Panc1 (cell line): ENCODE results near the gene PRRT1B. TPM values are rescaled to one million over a fixed set of nuclear protein-coding genes. Genes with fewer than 3 reads are reported as not detected.
A peak's percentile ranks its signal among the peaks of the same experiment; 100 is the strongest.

Source experiments
- ATAC-seq: fragments of 200-7000 bp; cut with Tn5 transposase; 2 replicates; pipeline ENCODE4 v1.9.1; 2020; ENCODE audit warnings: mild to moderate bottlenecking, moderate library complexity
- Bru-seq: library from RNA; stranded (reverse); fragments of 400-500 nt; gene quantifications from one replicate; lab custom pipeline; 2021; lab: Mats Ljungman, UMichigan
- BruChase-seq, 2 experiments: library from RNA; stranded (reverse); fragments of 400-500 nt; gene quantifications; one replicate each; lab custom pipeline; 2021; lab: Mats Ljungman, UMichigan
- BruUV-seq: library from RNA; stranded (reverse); fragments of 400-500 nt; replicated peaks from 2 replicates; lab custom pipeline; 2021; lab: Mats Ljungman, UMichigan
- CTCF ChIA-PET: fragments of 300-600 bp; sonication (Branson Sonifier 250); formaldehyde crosslinking; loops from one replicate; lab custom pipeline; 2022; ENCODE audit warnings: antibody characterized with exemption; lab: Charles Lee
- POLR2A ChIA-PET: fragments of 300-600 bp; sonication (Branson Sonifier 250); formaldehyde crosslinking; loops from one replicate; lab custom pipeline; 2022; ENCODE audit warnings: antibody characterized with exemption; lab: Charles Lee
- DNase-seq: peaks from one replicate; pipeline ENCODE4 v3.0.0-alpha.2; 2010; ENCODE audit warnings: low read depth, low spot score
- H3K27ac ChIP-seq: 2 replicates; pipeline ENCODE4 v1.5.1; 2011; ENCODE audit warnings: mild to moderate bottlenecking, low read length, inconsistent platforms
- H3K27me3 ChIP-seq: fragments of 200-500 bp; sonication (Bioruptor generic); 2 replicates; pipeline ENCODE4 v1.6.0; 2014; ENCODE audit warnings: low read length, inconsistent platforms; ENCODE audit not compliant: control insufficient read depth, insufficient read depth
- H3K36me3 ChIP-seq: fragments of 200-500 bp; sonication (Bioruptor generic); 2 replicates; pipeline ENCODE4 v1.5.1; 2014; ENCODE audit warnings: inconsistent platforms, mild to moderate bottlenecking, low read length, moderate library complexity; ENCODE audit not compliant: control insufficient read depth, insufficient read depth
- H3K4me1 ChIP-seq: 2 replicates; pipeline ENCODE4 v1.5.1; 2011; ENCODE audit warnings: inconsistent platforms, mild to moderate bottlenecking, low read length, moderate library complexity; ENCODE audit not compliant: control insufficient read depth, insufficient read depth
- H3K4me3 ChIP-seq, 2 experiments: 2 replicates each; pipeline ENCODE4 v1.5.1; 2011 to 2012; ENCODE audit warnings: low read depth in 2 of 2, low read length in 2 of 2, mild to moderate bottlenecking in 2 of 2, inconsistent platforms in 1 of 2, moderate library complexity in 1 of 2
- H3K9me3 ChIP-seq: fragments of 200-500 bp; sonication (Bioruptor generic); 2 replicates; pipeline ENCODE4 v1.5.1; 2014; ENCODE audit warnings: low read depth, mild to moderate bottlenecking, inconsistent platforms, low read length, moderate library complexity; ENCODE audit not compliant: control insufficient read depth, insufficient read depth
- CTCF ChIP-seq: fragments of 450-650 bp; IDR thresholded peaks from 2 replicates; pipeline ENCODE4 v1.5.1; 2017; ENCODE audit warnings: mild to moderate bottlenecking
- POLR2AphosphoS5 ChIP-seq: IDR thresholded peaks from 2 replicates; pipeline ENCODE4 v1.6.1; 2012; ENCODE audit warnings: mild to moderate bottlenecking, low read depth, low read length, moderate library complexity
- REST ChIP-seq, 2 experiments: IDR thresholded peaks; 2 replicates each; pipeline ENCODE4 v1.6.1; 2011 to 2012; ENCODE audit warnings: low read depth in 2 of 2, control low read depth in 1 of 2, low read length in 1 of 2, mild to moderate bottlenecking in 1 of 2, moderate library complexity in 1 of 2; ENCODE audit not compliant: insufficient read depth in 1 of 2
- SIN3A ChIP-seq: IDR thresholded peaks from 2 replicates; pipeline ENCODE4 v1.6.1; 2012; ENCODE audit warnings: low read depth, mild to moderate bottlenecking, low read length, moderate library complexity, borderline replicate concordance; ENCODE audit not compliant: insufficient read depth
- TCF7L2 ChIP-seq: IDR thresholded peaks from 2 replicates; pipeline ENCODE4 v1.6.1; 2011; ENCODE audit warnings: mild to moderate bottlenecking, low read depth, low read length, inconsistent platforms
- in situ Hi-C: cut with HindIII; loops from 2 replicates; pipeline ENCODE4 v1.10.0; 2016; ENCODE audit warnings: low sequenced_read_pairs, low pct_unique_long_range_greater_than_20kb
- intact Hi-C: fragments of 100-400 bp; cut with micrococcal nuclease; formaldehyde crosslinking; loops from one replicate; pipeline ENCODE4 v1.10.0; 2022; ENCODE audit not compliant: unreplicated experiment
- long read RNA-seq: library from polyadenylated mRNA; unstranded; transcript quantifications from one replicate; pipeline ENCODE4 v2.0.0, GENCODE V29; 2021; ENCODE audit not compliant: unreplicated experiment
- polyA plus RNA-seq: library from polyadenylated mRNA; unstranded; fragments of >200 nt; gene quantifications from one replicate; pipeline ENCODE4 v1.2.1, GENCODE V29; 2012; ENCODE audit warnings: missing spikeins; ENCODE audit not compliant: insufficient read length
- total RNA-seq: library from RNA; stranded (reverse); gene quantifications from one replicate; pipeline ENCODE4 v1.2.1, GENCODE V29; 2021; ENCODE audit not compliant: unreplicated experiment

PRRT1B gene
- total RNA-seq (1.1 TPM), Bru-seq, nascent RNA (percentile 26 among the genes with signal in this experiment), BruChase-seq, experiment 1, labeled RNA remaining after a 2-hour chase (percentile 30 among the genes with signal in this experiment), BruChase-seq, experiment 2, labeled RNA remaining after a 6-hour chase (percentile 32 among the genes with signal in this experiment)
- polyA plus RNA-seq, result 0.56 TPM
- long read RNA-seq, partial matches to known transcripts, result 0 of 2 reads
- long read RNA-seq, other reads (novel, unspliced or antisense), result 2 of 2 reads

GRCh38 chr9:131545003-131545785, at the start of gene PRRT1B:
TSS of gene PRRT1B (plus strand) at chr9:131545523. CDS start at chr9:131545616, 93 bp downstream.
- no peaks in the 10 kb centered on the region for H3K27me3 ChIP-seq
- no peak within 1 kb of the TSS for H3K27ac ChIP-seq
- TF ChIP-seq CTCF (no peak), SIN3A (no peak), POLR2AphosphoS5 (no peak), TCF7L2 (no peak), REST (IDR thresholded peaks at IDR 0.05; ENCODE audit: insufficient read depth in 1 of 2, low read depth in 2 of 2, low read length in 1 of 2) (no peak)
- no peaks in the 10 kb centered on the region for H3K4me1 ChIP-seq
- no peak for DNase-seq
- BruUV-seq, result no TSS peak
- in situ Hi-C loops (no loop called here), intact Hi-C loops (no loop called here)
- H3K9me3 ChIP-seq, result no peaks in the 10 kb centered on the region
- no peaks in the 10 kb centered on the region for H3K36me3 ChIP-seq
- ATAC-seq, result peak; percentile 86
- POLR2A ChIA-PET, result no interaction called here
- CTCF ChIA-PET, result interaction anchor here (0.6 kb wide), 1 partner anchor 152 kb away, joined by 3 read pairs; no protein-coding TSS in a partner anchor
- H3K4me3 ChIP-seq, result peak within 1 kb of the TSS; percentile 30 to 34

DNA sequence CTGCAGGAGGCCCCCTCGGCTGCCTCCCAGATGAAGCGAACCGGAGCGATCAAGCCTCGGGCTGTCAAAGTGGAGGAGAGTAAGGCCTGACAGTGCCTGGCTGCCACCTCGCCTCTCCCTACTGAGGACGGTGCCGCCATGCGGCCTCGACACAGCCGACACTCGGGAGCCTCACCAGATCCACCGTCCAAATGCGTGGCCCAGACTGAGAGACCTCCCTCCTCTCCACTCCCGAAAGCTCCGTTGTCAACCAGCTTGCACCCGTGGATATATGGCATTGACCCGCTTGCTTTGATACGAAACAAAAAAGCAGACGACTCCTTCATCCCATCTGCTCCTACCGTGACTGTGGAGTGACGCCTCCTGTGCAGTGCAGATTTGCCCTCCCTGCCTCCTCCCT, 49.5 kb upstream of the PRRT1B start:
- ChIA-PET CTCF (no interaction called here), POLR2A (no interaction called here)
- no peak for TF ChIP-seq TCF7L2
- no peak for TF ChIP-seq REST (IDR thresholded peaks at IDR 0.05; ENCODE audit: insufficient read depth in 1 of 2, low read depth in 2 of 2, low read length in 1 of 2)
- no peak for TF ChIP-seq CTCF
- TF ChIP-seq POLR2AphosphoS5, result no peak
- no peak for TF ChIP-seq SIN3A
- DNase-seq (no peak), ATAC-seq (no peak)
- Histone ChIP-seq H3K36me3 (peaks cover 5% of the 10 kb centered on the region), H3K27me3 (no peaks in the 10 kb centered on the region), H3K27ac (no peak overlapping the region), H3K4me1 (peaks cover 8% of the 10 kb centered on the region), H3K4me3 (no peak overlapping the region), H3K9me3 (no peaks in the 10 kb centered on the region)
- in situ Hi-C loops, result no loop called here
- intact Hi-C loops, result no loop called here
- no TSS peak for BruUV-seq
